Activated CD8-positive, alpha-beta memory T cell treated with anti-CD3 and anti-CD28 coated beads, Interleukin-2, amount 50 U/mL, for 4 hours (primary cell): Measurements from ENCODE around the gene SULF2.

Experiments used
- DNase-seq: peaks from one replicate; pipeline ENCODE4 v3.0.0-alpha.2; 2020

Gene SULF2

DNA sequence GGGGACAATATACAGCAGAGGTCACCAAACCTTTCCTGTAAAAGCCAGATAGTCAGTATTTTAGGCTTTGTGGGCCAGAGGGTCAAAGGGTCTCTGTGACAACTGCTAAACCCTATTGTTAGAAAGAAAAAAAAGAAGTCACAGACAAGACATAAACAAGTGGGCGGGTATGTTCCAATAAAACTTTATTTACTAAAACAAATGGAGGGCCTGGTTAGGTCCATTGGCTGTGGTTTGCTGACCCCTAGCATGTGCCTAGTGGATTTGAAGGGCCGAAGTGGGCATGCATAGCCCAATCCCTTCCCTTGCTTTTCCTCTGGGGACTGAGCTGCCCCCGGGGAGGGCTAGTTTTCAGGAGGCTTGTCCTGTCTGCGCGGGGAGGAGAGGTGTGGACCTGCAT is 78.9 kb downstream of the SULF2 start:
- DNase-seq = no peak

DNA sequence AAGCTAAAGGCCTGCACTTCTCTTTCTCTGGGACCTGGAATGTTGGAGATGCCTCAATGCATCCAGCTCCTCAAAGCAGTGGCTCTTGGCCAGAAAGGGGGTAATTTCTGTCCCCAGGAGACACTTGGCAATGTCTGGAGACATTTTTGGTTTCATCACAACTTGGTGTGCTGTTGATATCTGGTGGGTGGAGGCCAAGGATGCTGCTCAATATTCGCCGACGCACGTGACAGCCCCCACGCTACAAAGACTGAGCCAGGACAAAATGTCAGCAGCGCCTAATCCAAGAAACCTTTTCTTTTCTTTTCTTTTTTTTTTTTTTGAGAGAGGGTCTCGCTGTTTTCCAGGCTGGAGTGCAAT is 79.8 kb downstream of the SULF2 start:
- no peak for DNase-seq

DNA sequence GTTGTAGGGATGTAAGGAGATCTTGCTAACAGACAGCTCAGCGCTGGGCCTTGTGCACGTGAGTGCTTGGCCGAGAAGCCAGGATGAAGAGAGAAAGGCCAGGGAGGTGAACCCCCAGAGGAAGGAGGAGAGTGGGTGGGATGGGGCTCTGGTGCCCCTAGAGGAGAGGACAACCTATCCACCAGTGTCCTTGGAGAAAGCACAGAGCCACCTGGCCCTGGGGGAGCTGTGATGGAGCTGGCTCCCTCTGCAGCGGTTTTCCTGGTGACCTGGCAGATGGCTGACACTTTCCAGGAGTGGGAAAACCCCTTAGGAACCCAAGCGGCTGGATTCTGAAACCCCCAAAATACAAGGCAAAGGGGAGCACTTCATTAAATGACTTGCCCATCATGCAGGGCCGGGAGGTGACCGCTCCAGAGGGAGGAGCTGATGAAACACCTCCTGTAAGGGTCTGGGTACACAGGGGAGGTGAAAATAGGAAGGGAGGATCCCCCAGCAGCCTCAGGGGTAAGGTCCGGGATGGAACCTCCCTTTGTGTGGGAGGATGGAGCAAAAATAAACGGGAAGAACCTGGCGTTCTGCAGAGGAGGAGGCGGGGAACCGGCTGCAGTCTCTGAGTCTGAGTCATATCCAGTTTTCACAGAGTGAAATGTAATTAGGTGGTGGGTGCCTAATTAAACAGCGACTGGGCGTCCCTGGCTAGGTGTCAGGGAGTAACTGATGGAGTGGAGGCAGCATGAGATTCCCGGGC is 80.4 kb downstream of the SULF2 start:
- DNase-seq = no peak

DNA sequence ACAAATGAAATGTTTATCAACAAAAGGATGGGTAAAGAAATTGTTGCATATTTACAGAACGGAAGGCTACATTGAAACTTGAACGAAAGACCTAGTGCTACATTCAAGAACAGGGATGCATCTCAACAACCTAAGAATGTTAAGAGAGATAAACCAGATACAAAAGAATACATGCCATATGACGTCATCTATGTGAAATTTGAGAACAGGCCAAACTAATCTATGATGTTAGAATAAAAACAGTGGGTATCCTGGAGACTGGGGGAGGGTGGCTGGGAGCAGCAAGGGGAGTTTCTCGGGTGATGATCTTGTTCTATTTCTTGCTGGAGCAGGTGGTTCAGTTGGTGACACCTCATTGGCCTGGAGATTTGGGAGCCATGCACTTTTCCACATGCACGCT is 81.5 kb downstream of the SULF2 start:
- no peak for DNase-seq

DNA sequence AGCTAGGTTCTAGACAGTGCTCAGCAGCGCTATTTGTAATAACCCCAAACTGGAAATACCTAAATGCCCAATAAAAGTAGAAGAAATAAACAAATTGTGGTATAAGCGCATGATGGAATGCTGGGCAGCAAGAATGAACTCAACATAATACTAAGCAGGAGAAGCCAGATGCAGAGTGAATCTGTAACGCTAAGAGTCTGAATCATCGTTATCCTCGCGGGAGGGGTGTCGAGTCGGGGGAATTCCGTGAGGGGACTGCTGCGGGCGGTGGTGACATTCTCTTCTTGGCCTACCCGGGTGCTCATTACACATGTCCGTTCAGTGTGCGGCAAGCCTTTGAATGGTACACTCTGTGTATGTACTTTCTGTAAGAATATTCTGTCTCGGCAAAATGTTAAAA is 83.7 kb downstream of the SULF2 start:
- DNase-seq = no peak

DNA sequence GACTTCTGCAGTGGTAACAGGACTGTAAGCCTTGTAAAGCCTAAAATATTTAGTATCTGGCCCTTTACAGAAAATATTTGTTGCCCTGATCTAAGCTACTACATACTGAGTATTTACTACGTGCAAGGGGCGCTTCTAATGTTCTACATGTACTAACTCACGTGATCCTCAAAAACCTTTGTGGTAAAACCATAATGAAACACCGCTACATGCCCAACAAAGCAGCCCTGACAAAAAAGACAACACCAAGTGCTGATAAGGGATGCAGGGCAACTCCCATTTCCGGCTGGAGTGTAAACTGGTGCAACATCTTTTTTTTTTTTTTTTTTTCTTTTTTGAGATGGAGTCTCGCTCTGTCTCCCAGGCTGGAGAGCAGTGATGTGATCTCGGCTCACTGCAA is 85.0 kb downstream of the SULF2 start:
- no peak for DNase-seq

DNA sequence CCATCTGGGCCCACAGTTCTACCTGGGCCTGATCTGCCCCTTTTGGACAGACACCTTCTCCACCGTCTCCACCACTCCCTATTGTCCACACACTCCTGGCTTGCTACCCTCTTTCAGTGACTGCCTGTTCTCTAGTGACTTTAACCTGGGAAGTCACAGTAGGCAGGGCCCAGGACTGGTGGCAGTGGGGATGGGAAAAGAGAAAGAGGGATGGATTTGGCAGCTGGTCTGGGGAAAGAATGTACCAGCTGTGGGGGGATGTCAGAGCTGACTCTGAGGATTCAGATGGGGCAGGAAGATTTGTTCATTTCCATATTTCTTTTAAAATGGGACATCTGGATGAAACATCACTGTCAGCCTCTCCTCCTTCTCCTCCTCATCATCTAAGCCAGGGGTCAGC is 85.5 kb downstream of the SULF2 start:
- no peak for DNase-seq

DNA sequence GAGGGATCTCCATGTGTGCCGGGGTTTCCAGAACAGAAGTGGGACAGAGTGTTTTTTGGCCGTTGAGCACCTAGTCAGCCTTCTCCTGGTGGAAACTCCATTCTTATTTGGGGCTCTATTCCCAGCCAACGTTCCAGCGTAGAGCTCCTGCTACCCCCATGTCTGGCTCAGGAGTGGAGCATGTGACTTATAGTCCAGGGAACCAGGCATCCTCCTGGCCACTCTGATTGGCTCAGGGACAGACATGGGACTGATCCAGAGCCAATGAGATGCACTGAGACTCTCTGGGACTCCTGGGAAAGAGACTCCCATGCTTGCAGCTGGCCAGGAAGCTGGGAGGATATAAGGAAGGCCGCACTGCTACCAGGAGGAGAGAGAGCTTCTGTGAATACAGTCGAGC is 87.1 kb downstream of the SULF2 start:
- DNase-seq = no peak

DNA sequence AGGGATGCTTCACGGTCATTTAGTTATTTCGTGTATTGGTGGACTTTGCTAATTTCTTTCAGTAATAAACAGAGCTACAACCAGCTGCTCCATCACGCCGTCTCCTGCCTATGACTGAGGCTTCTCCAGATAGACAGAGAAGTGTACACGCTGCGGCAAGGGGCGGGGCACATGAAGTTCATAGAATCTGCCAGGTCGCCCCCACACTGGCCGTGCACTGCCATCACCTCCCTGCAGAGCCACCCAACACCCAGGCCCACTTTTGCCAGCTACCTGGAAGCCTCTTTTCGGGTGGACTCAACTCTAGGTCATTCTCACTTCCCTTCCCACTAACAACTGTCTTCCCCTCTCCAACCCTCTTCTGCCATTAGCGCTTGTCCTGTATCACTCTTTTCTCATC is 88.4 kb downstream of the SULF2 start:
- DNase-seq = no peak

DNA sequence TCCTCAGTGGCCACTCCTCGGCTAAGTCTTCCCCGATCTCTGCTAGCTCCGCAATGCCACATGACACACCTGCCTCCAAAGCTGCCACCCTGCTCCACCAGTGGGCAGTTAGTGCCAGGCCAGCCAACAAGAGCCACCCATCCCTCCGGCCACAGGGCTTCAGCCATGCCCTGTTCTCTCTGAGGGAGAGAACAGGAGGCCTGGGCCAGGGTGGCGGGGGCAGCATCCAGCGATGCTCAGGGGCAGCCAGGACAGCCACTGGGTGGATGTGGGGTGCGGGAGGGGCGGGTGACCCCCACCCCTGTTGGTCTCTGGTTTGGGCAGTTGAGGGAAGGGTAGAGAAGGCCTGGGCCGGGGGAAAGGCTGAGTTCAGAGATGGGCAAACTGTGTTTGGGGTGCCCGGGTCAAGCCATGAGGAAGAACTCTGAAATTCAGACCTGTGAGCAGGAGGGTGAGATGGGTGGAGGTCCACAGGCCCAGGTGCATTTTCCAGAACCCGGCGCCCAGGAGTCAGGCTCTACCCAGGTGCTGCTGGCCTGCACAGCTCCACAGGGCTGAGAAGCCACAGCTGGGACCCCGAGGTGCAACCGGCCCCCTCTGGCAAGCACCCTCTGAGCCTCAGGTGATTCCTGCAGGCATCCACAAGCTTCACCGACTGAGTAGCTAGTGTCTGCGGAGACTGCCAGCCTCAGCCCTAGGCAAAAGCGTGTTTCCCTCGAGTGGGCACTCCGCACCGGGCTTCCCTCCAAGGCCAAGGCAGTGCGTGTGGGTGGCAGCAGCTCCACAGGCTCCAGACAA is 91.1 kb downstream of the SULF2 start:
- no peak for DNase-seq

DNA sequence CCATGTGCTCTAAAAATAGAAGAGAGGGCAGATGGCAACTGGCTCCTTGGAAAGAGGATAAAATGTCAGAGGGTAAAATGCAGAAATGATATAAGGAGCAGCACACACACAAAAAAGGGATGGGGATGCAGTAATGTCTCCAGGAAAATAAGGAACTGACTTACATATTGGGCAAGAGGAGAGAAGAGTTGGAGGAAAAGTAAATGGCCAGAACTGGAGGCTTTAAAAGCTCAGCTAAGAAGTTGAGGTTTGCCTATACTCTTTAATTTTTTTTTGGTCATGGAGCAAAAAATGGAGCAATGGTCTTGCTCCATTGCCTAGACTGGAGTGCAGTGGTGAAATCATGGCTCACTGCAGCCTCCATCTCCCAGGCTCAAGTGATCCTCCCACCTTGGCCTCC is 93.7 kb downstream of the SULF2 start:
- DNase-seq = no peak

DNA sequence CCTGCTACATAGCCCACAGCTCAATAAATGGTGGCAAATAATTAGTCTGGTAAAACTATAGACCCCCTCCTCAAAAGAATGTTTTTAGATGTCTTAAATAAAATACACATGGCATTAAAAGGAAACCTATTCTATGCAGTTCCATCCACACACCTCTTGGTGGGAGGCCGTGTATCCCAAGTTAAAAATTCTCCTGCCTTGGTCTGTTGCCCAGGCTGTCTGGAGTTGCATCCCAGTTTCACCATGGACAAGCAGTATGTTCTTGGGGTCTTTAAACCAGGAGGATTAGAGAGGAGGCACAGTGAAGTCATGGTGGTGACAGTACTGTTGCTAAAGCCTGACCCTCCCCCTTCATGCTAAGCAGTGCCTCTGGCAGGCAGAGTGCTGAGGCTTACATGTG is 95.5 kb downstream of the SULF2 start:
- no peak for DNase-seq

DNA sequence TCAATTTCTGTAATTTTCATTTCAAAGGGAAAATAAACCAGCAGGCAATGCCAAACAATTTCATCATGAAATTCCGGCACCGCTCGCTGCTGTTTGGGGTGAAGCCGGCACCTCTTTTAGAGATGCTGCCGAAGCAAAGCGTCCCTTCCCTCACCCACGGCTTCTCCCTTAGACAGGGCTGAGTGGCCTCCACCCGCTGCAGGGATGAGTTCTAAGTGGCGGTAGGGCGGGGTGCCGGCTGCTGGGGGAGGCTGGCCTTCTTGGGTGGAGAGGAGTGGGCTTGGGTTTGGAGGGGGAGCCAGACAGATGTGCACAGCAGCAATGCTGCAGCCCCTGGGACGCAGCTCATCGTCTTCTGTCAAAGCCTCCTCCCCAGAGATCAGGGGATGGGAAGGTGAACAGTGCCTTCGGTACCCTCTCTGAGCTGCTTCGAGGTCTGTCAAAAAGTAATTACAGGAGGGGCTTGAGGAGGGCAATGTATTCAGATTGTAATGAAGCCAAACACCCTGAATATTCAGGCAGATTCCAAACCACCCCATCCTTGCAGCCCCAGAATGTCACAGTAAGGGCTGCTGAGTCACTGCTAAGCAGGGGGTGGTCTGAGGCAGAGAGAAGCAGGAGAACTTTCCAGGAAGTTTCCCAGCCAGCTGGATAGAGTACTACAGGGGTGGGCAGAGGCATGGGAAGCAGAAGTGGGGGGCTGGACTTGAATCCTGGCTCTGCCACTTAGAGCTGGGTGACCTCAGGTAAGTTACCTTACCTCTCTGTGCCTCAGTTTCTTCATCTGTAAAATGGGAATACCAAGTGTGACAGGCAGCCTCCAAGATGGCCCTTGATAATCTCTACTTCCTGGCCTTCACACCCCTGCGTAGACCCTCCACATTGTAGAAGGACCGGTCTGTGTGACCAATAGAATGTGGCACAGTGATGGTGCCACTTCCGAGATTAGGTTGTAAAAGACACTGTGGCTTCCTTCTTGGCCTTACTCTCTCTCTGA is 96.6 kb downstream of the SULF2 start:
- no peak for DNase-seq

DNA sequence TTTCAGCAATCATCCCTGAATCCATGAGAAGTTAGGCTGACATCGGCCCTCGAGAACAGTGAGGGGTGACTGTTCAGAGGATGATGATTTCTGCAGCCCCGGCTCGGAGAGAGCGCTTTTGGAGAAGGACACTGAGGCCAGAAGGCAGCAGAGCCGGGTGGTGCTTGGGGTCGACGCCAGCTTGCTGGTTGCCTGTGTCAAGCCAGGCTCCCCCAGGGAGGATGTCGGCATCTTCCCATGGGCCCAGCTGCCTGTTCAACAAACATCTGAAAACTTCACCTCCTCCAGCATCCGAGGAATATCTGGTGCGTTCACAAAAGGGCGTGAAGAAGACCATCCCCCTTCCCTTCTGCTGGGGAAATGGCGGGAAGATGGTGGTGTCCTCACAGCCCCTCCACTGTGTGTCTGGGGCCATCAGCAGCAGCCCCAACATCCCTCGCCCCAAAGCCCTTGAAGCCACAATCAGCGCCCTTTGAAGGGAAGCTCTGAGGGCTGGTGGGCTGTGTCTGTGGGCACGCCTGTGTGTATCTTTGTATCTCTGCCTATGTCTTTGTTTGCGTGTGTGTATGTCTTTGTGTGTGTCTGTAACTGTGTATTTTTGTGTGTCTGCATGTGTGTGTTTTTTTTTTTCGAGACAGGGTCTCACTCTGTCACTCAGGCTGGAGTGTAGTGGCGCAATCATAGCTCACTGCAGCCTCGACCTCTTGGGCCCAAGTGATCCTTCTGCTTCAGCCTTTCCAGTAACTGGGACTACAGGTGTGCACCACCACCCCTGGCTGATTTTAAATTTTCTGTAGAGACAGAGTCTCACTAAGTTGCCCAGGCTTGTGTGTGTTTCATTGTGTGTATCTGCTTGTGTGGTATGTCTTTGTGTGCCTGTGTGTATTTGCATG is 97.9 kb downstream of the SULF2 start:
- DNase-seq = no peak

DNA sequence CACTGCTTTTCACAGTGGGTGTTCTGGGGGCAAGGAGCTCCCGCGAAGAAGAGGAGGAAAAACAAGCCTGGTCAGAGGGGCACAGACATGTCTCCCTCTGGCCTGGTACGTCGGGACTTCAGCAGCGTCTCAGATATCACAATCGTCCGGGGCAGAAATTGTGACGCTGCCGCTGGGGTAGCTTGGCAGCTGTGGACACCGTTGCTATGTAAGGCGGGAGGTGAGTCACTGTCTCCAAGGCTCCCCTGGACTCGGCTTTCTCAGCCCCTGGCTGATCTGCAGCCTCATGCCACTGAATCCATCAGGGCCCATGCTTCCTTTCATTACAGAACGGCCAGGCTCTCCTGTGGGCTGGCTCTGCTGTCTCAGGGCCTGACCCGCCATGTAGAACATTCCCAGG is 98.7 kb downstream of the SULF2 start:
- no peak for DNase-seq

DNA sequence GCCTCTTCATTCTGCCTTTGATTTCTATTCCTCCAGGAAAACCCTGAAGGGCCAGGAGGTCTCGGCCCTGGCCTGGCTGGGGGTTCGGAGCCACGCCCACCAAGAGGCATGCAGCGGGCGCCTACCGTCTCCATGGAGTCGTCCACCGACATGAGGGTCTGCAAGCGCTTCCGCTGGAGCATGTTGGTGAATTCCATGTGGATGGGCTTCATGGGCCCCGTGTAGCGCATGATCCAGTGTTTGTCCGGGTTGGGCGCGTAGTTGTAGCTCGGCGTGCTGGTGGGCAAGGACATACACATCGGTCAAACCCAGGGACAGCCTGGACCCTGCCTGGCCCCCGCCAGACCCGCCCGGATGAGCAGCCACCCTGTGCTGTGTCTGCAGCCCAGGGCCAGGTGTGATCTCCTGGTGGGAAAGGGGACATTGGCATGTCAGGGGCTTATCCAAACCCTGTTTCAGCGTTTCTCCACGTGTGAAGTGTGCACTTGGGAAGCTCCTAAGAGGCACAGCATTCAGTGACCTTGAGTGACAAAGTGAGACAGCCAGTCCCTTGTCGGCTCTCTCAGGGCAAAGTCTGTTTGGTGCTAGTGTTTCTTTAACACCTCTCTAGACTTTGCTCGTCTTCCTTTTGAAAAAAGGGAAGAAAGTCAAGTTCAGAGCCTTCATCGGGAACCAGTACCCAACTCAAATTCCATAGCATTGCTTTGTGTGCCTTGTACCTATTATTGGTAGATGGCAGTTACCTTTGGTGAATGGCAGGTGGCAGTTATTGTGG is 100.8 kb downstream of the SULF2 start:
- DNase-seq = no peak

DNA sequence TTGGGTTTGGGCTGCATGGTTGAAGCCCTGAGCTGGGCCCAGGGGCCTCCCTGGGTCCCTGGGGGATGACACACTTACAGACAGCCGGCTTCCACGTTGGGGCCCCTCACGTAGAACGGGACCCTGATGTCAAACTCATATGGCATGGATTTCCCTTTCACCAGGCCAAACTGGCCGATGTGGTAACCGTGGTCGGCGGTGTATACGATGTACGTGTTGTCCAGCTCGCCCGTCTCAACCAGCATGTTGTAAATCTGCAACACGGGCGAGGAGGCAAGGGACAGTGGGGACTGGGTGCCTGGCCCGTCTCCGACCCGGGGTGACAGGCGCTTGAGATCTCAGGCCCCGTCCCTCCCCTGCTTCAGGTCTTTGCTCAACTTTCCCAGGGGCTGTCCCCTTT is 102.4 kb downstream of the SULF2 start:
- no peak for DNase-seq

DNA sequence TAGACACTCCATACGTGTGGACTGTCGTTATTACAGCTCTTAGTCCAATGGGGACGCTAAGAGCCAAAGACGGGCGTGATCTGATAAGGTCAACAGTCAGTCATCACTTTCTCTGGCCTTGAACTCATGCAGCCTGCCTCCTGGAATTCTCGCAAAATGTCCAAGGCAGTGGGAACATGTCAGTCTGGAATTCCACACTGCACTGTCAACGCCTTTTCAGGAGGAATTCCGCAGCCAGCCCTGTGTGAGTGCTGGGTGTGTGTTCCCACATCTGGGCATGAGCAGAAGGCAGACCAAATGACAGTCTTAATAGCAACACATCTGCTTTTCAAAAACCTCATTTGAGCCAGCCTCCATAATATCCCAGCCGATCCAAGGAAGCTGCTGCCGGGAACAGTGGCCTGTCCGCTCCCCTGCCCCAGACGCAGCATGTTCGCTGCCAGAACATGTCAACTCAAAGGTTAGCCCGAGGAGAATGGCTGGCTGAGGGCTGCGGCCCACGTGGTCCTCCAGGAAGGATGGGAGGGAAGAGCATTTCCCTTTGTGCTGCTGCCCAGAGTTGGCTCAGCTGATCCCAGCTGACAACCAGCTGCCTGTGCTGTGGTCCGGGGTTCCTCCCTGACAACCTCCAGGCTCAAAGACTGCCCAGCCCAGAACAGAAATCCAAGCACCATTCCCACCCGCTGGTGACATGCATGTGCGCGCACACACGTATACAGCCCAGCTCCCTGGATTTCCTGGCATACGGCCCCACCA is 103.1 kb downstream of the SULF2 start:
- DNase-seq = no peak

DNA sequence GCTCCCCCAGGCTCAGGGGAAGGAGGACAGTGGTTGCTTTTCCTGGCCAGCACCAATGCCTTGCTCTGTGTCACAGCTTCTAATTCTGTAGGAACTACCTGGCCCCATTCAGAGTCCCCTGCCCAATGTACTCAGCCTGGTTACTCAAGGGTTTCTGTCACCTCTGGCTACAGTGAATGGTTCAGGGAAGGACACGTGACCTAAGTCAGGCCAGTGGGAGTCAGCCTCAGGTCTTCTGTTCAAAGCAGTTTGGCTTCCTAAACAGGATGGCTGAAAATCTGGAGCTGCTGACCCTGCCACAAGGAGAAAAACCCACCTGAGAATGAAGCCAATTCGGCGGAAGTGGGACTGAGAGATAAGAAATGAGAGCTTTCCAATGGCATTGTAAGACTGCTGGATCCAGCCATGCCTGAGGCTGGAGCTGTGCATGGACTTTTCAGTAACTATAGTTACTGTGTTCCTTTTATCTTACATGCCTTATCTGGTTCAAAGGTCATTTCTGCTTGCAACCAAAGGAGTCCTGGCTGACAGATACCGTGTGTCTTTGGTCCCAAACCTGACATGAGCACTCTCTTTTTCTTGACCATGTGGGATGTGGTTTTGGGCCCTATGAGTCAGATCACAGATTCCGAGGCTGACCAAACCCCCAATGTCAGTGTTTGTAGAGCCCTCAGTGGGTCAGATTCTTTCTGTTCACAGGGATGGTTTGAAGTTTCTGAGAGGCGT is 104.3 kb downstream of the SULF2 start:
- DNase-seq = no peak

DNA sequence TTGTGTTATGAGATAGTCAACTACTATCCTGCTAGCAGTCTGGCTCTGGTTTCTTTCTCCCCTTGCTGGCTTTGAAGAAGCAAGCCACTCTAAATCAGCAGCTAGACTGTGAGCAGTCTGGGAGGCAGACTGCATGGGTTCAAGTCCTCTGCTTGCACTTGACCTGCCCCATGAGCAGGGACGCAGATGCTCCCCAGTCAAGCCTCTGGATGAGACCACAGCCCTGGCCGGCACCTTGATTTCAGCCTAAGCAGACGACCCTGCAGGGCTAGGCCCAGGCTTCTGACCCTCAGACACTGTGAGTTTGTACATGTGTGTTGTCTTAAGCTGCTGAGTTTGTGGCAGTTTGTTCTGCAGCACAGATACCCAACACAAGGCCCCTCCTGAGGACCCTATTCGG is 105.8 kb downstream of the SULF2 start:
- DNase-seq = no peak
